Measurements from ENCODE around the gene NRAP.

DNA sequence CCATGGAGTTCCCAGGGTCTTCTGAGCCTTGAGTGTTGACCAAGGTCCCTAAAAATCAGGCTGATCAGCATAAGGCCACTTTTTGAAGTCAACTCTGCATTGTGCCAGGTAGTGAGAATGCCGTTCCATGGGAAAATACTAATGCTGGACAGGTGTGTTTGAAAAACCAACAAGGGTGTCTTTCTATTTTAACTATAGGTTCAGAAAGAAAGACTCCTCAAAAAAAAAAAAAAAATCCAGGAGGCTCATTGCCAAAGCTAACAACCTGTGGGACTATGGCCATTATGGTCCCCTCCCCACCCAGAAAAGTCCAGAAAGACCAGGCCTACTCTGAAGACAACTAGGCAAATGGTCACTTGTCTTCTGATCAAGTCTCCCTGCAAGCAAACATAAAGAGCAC lies 44.4 kb downstream of the NRAP start:
- TF ChIP-seq CTCF (conservative IDR thresholded peaks at IDR 0.05; ENCODE audit: low read length), result no peak
- no peak for TF ChIP-seq EZH2phosphoT487 (IDR thresholded peaks at IDR 0.05; ENCODE audit: borderline replicate concordance)
